MM.1S (cell line): ENCODE results near the gene YIPF7.

Source experiments
- DNase-seq: peaks from one replicate; pipeline ENCODE4 v3.0.0-alpha.2; 2015
- H2AFZ ChIP-seq: fragments of 300-600 bp; sonication (generic); 2 replicates; pipeline ENCODE4 v1.6.0; 2016; ENCODE audit warnings: antibody characterized with exemption, low read length
- H3F3A ChIP-seq: fragments of 300-600 bp; sonication (generic); 2 replicates; pipeline ENCODE4 v1.6.1; 2016; ENCODE audit warnings: mild to moderate bottlenecking, antibody characterized with exemption, low read length, moderate library complexity, mixed read lengths; ENCODE audit not compliant: insufficient read depth
- H3K27ac ChIP-seq: fragments of 300-600 bp; sonication (generic); 2 replicates; pipeline ENCODE4 v1.5.1; 2016; ENCODE audit warnings: mild to moderate bottlenecking, low read length
- H3K27me3 ChIP-seq: fragments of 300-600 bp; sonication (generic); replicated peaks from 2 replicates; pipeline ENCODE4 v1.6.0; 2016; ENCODE audit warnings: low read length; ENCODE audit not compliant: insufficient read depth
- H3K36me3 ChIP-seq: fragments of 300-600 bp; sonication (generic); replicated peaks from 2 replicates; pipeline ENCODE4 v1.6.1; 2016; ENCODE audit warnings: mild to moderate bottlenecking, low read length, mixed read lengths; ENCODE audit not compliant: insufficient read depth
- H3K4me1 ChIP-seq: fragments of 300-600 bp; sonication (generic); 2 replicates; pipeline ENCODE4 v1.6.1; 2016; ENCODE audit warnings: low read length, mixed read lengths
- H3K4me2 ChIP-seq: fragments of 300-600 bp; sonication (generic); 2 replicates; pipeline ENCODE4 v1.6.0; 2016; ENCODE audit warnings: low read depth, low read length
- H3K4me3 ChIP-seq: fragments of 300-600 bp; sonication (generic); 2 replicates; pipeline ENCODE4 v1.5.1; 2016; ENCODE audit warnings: low read length, mixed read lengths
- H3K79me2 ChIP-seq: fragments of 300-600 bp; sonication (generic); 2 replicates; pipeline ENCODE4 v1.6.1; 2016; ENCODE audit warnings: mixed run types, low read length, mixed read lengths
- H3K9ac ChIP-seq: fragments of 300-600 bp; sonication (generic); 2 replicates; pipeline ENCODE4 v1.6.1; 2016; ENCODE audit warnings: low read length, mixed read lengths
- H3K9me2 ChIP-seq: fragments of 300-600 bp; sonication (generic); replicated peaks from 2 replicates; pipeline ENCODE4 v1.6.1; 2016; ENCODE audit warnings: mild to moderate bottlenecking, low read length, mixed read lengths; ENCODE audit not compliant: insufficient read depth
- H3K9me3 ChIP-seq: fragments of 300-600 bp; sonication (generic); replicated peaks from 2 replicates; pipeline ENCODE4 v1.6.1; 2016; ENCODE audit warnings: mild to moderate bottlenecking, low read length, mixed read lengths; ENCODE audit not compliant: insufficient read depth
- H4K20me1 ChIP-seq: fragments of 300-600 bp; sonication (generic); 2 replicates; pipeline ENCODE4 v1.6.1; 2016; ENCODE audit warnings: mild to moderate bottlenecking, low read length, moderate library complexity, mixed read lengths; ENCODE audit not compliant: insufficient read depth
- EZH2 ChIP-seq: fragments of 300-600 bp; sonication (generic); optimal IDR thresholded peaks from 2 replicates; pipeline ENCODE3; 2017; ENCODE audit warnings: low read depth, mild to moderate bottlenecking, antibody characterized with exemption, low read length, mixed read lengths
- EZH2phosphoT487 ChIP-seq: fragments of 300-600 bp; sonication (generic); IDR thresholded peaks from 2 replicates; pipeline ENCODE4 v1.6.1; 2018; ENCODE audit warnings: antibody characterized with exemption, low read length
- TF ChIP-seq, protein P1 (sequence below): fragments of 300-600 bp; sonication (generic); IDR thresholded peaks from 2 replicates; pipeline ENCODE4 v1.5.1; 2016; ENCODE audit warnings: antibody characterized with exemption, low read length, mixed read lengths

The YIPF7 gene

DNA sequence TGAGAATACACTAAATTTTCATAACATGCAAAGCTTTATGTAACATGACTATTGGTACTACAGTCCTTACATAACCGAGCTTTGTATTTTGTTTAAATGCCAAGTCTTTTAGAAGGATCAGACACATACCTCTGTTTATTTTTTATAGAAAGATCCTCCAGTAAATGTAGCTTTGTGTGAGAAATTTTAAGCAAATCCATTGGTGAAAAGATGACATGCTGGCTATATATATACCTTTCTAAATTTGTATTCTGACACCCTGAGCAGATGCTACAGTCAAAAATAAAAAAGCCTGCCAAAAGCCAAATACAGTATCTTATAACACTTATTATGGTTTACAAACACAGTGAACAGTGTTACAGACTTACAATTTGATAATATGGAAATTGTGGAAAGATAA is at the start of gene YIPF7:
Gene YIPF7 (minus strand): TSS at position 201 of the 400 bp plus-strand sequence. CDS start 1,525 bp downstream, outside the sequence.
- no peak for TF ChIP-seq EZH2phosphoT487
- TF ChIP-seq EZH2 = no peak
- TF ChIP-seq, protein P1, sequence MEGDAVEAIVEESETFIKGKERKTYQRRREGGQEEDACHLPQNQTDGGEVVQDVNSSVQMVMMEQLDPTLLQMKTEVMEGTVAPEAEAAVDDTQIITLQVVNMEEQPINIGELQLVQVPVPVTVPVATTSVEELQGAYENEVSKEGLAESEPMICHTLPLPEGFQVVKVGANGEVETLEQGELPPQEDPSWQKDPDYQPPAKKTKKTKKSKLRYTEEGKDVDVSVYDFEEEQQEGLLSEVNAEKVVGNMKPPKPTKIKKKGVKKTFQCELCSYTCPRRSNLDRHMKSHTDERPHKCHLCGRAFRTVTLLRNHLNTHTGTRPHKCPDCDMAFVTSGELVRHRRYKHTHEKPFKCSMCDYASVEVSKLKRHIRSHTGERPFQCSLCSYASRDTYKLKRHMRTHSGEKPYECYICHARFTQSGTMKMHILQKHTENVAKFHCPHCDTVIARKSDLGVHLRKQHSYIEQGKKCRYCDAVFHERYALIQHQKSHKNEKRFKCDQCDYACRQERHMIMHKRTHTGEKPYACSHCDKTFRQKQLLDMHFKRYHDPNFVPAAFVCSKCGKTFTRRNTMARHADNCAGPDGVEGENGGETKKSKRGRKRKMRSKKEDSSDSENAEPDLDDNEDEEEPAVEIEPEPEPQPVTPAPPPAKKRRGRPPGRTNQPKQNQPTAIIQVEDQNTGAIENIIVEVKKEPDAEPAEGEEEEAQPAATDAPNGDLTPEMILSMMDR = no peak
- Histone ChIP-seq H3K9me3 (no peaks in the 10 kb centered on the region), H3F3A (no peaks in the 10 kb centered on the region), H4K20me1 (no peaks in the 10 kb centered on the region), H3K36me3 (no peaks in the 10 kb centered on the region), H3K4me3 (no peak within 1 kb of the TSS), H3K79me2 (no peaks in the 10 kb centered on the region), H3K9me2 (no peaks in the 10 kb centered on the region), H3K27ac (no peak within 1 kb of the TSS), H2AFZ (no peak within 1 kb of the TSS), H3K4me1 (no peaks in the 10 kb centered on the region), H3K9ac (no peak within 1 kb of the TSS), H3K27me3 (no peaks in the 10 kb centered on the region), H3K4me2 (no peak within 1 kb of the TSS)
- no peak for DNase-seq

DNA sequence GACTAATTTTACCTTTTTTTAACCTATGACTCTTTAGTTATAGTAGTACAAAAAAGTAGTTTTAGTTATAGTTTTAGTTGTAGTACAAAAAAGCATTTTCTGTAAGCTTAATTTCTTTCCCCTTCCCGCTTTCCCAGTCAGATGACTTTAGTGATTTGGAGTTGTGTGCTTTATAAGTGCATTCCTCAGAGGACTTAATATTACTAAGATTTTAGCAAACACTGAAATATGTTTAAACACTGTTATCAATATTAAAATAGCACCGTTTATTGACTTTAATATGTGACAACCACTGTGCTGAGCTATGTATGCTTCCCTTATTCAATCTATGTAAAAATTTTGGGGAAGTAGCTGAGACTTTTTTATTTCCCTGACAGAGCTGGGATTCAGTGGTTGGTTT is 49.6 kb upstream of the YIPF7 start:
- peaks cover 3% of the 10 kb centered on the region; the same call in 1 of the 2 replicates for H3K79me2 ChIP-seq
- H2AFZ ChIP-seq = no peak overlapping the region
- no peaks in the 10 kb centered on the region for H3K4me1 ChIP-seq
- no peaks in the 10 kb centered on the region for H3K27me3 ChIP-seq
- H3K9me2 ChIP-seq = no peaks in the 10 kb centered on the region
- no peak overlapping the region for H3K27ac ChIP-seq
- H3K9ac ChIP-seq = no peak overlapping the region
- DNase-seq = no peak
- H3K4me3 ChIP-seq = no peak overlapping the region
- H3K4me2 ChIP-seq = no peak overlapping the region
- no peaks in the 10 kb centered on the region for H4K20me1 ChIP-seq
- TF ChIP-seq, protein P1 = no peak
- no peak for TF ChIP-seq EZH2
- TF ChIP-seq EZH2phosphoT487 = no peak
- no peaks in the 10 kb centered on the region for H3K9me3 ChIP-seq
- H3F3A ChIP-seq = no peaks in the 10 kb centered on the region
- H3K36me3 ChIP-seq = peaks cover 10% of the 10 kb centered on the region

DNA sequence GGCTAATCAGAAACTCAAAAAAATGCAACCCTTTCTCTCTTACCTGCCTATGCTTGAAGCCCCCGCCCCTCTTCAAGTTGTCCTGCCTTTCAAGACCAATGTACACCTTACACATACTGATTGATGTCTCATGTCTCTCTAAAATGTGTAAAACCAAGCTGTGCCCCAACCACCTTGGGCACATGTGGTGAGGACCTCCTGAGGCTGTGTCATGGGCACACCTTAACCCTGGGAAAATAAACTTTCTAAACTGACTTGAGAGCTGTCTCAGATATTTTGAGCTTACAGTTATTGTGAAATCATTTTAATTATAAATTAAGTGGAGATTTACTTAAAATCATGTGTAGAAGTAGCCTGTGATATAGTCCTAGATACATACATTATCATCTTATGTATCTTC is 49.0 kb upstream of the YIPF7 start:
- TF ChIP-seq, protein P1 = no peak
- TF ChIP-seq EZH2phosphoT487 = no peak
- no peak for TF ChIP-seq EZH2
- Histone ChIP-seq H4K20me1 (no peaks in the 10 kb centered on the region), H3F3A (no peaks in the 10 kb centered on the region), H3K36me3 (peaks cover 12% of the 10 kb centered on the region), H3K27ac (no peak overlapping the region), H3K9ac (no peak overlapping the region), H2AFZ (no peak overlapping the region), H3K9me2 (no peaks in the 10 kb centered on the region), H3K27me3 (no peaks in the 10 kb centered on the region), H3K4me2 (no peak overlapping the region), H3K9me3 (no peaks in the 10 kb centered on the region), H3K79me2 (peaks cover 4% of the 10 kb centered on the region; the same call in 1 of the 2 replicates), H3K4me3 (no peak overlapping the region), H3K4me1 (no peaks in the 10 kb centered on the region; the same call in 1 of the 2 replicates)
- no peak for DNase-seq
